C4-2B (cell line): Measurements from ENCODE around the gene CHKB.

Experiments used
- ZFX ChIP-seq: fragments of 450-650 bp; IDR thresholded peaks from 2 replicates; pipeline ENCODE4 v1.6.1; 2017
- TF ChIP-seq, protein P1 (sequence below): fragments of 450-650 bp; conservative IDR thresholded peaks from 2 replicates; pipeline ENCODE4 v1.5.1; 2017; ENCODE audit warnings: mild to moderate bottlenecking

DNA sequence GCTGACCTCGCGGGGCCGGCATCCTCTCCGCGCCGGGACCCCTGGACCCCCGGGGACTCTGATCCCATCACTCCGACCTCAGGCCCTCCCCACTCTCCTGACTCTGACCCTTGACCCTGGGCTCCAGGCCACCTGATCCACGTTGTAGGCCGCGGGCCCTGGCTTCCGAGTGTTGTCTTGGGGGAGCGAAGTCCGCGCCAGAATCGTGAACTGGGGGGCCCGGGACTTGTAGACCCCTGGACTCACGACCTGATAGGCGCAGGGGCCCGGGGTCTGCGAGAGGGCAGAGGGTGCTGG lies 52.1 kb downstream of the CHKB start:
- TF ChIP-seq, protein P1, sequence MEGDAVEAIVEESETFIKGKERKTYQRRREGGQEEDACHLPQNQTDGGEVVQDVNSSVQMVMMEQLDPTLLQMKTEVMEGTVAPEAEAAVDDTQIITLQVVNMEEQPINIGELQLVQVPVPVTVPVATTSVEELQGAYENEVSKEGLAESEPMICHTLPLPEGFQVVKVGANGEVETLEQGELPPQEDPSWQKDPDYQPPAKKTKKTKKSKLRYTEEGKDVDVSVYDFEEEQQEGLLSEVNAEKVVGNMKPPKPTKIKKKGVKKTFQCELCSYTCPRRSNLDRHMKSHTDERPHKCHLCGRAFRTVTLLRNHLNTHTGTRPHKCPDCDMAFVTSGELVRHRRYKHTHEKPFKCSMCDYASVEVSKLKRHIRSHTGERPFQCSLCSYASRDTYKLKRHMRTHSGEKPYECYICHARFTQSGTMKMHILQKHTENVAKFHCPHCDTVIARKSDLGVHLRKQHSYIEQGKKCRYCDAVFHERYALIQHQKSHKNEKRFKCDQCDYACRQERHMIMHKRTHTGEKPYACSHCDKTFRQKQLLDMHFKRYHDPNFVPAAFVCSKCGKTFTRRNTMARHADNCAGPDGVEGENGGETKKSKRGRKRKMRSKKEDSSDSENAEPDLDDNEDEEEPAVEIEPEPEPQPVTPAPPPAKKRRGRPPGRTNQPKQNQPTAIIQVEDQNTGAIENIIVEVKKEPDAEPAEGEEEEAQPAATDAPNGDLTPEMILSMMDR, result no peak
- peak; percentile 35; the same call in 1 of the 2 replicates for TF ChIP-seq ZFX
